ENCODE data around the gene PLEKHH1.
A peak's percentile ranks its signal among the peaks of the same experiment; 100 is the strongest.

PLEKHH1 gene

GRCh38 chr14:67490196-67490595 lies 42.9 kb upstream of the PLEKHH1 start:
- DNase-seq (ENCODE audit: low read depth), result no peak
- no peak overlapping the region for H3K4me3 ChIP-seq (ENCODE audit: low read depth, low read length)
- no peak for TF ChIP-seq CTCF (IDR thresholded peaks at IDR 0.05; ENCODE audit: insufficient read depth, low read depth, low read length, missing control alignments)

- no peak for DNase-seq (ENCODE audit: low read depth)
- no peak overlapping the region for H3K4me3 ChIP-seq (ENCODE audit: low read depth, low read length)
- TF ChIP-seq CTCF (IDR thresholded peaks at IDR 0.05; ENCODE audit: insufficient read depth, low read depth, low read length, missing control alignments), result no peak
Measured at GRCh38 chr14:67491285-67491684, 41.8 kb upstream of the PLEKHH1 start.

- DNase-seq (ENCODE audit: low read depth), result no peak
- no peak for TF ChIP-seq CTCF (IDR thresholded peaks at IDR 0.05; ENCODE audit: insufficient read depth, low read depth, low read length, missing control alignments)
- H3K4me3 ChIP-seq (ENCODE audit: low read depth, low read length), result no peak overlapping the region
Measured at GRCh38 chr14:67491741-67492507, 41.2 kb upstream of the PLEKHH1 start.

GRCh38 chr14:67492538-67492937 lies 40.6 kb upstream of the PLEKHH1 start:
- DNase-seq (ENCODE audit: low read depth), result no peak
- H3K4me3 ChIP-seq (ENCODE audit: low read depth, low read length), result no peak overlapping the region
- no peak for TF ChIP-seq CTCF (IDR thresholded peaks at IDR 0.05; ENCODE audit: insufficient read depth, low read depth, low read length, missing control alignments)

GRCh38 chr14:67493092-67493717 lies 39.9 kb upstream of the PLEKHH1 start:
- no peak for TF ChIP-seq CTCF (IDR thresholded peaks at IDR 0.05; ENCODE audit: insufficient read depth, low read depth, low read length, missing control alignments)
- DNase-seq (ENCODE audit: low read depth), result peak; percentile 64
- H3K4me3 ChIP-seq (ENCODE audit: low read depth, low read length), result no peak overlapping the region

GRCh38 chr14:67495827-67496226 lies 37.3 kb upstream of the PLEKHH1 start:
- no peak for TF ChIP-seq CTCF (IDR thresholded peaks at IDR 0.05; ENCODE audit: insufficient read depth, low read depth, low read length, missing control alignments)
- no peak for DNase-seq (ENCODE audit: low read depth)
- H3K4me3 ChIP-seq (ENCODE audit: low read depth, low read length), result no peak overlapping the region

All from GM12865 (cell line).